Astrocyte (in vitro differentiated cells and primary cell): ENCODE data around the gene TRIO. TPM values are rescaled to one million over a fixed set of nuclear protein-coding genes. Genes with fewer than 3 reads are reported as not detected.

ENCODE experiments used
- DNase-seq: peaks from one replicate; pipeline ENCODE4 v3.0.0-alpha.2; 2010; ENCODE audit warnings: low read depth
- FAIRE-seq: peaks from 2 replicates; lab custom pipeline; 2011; peaks lifted over from hg19 to GRCh38; lab: Jason Lieb, UNC
- H2AFZ ChIP-seq: 2 replicates; pipeline ENCODE4 v1.6.0; 2012; ENCODE audit warnings: low read depth, low read length, inconsistent platforms
- H3K27ac ChIP-seq: 2 replicates; pipeline ENCODE4 v1.5.1; 2011; ENCODE audit warnings: low read depth, low read length, inconsistent platforms
- H3K27me3 ChIP-seq: 2 replicates; pipeline ENCODE4 v1.6.0; 2011; ENCODE audit warnings: low read length, inconsistent platforms; ENCODE audit not compliant: insufficient read depth
- H3K36me3 ChIP-seq: 2 replicates; pipeline ENCODE4 v1.5.1; 2011; ENCODE audit warnings: low read length, inconsistent platforms; ENCODE audit not compliant: insufficient read depth
- H3K4me1 ChIP-seq: 2 replicates; pipeline ENCODE4 v1.5.1; 2011; ENCODE audit warnings: low read length, inconsistent platforms; ENCODE audit not compliant: insufficient read depth
- H3K4me2 ChIP-seq: 2 replicates; pipeline ENCODE4 v1.6.0; 2012; ENCODE audit warnings: low read length, inconsistent platforms
- H3K4me3 ChIP-seq: 2 replicates; pipeline ENCODE4 v1.5.1; 2011; ENCODE audit warnings: low read depth, mild to moderate bottlenecking, low read length, inconsistent platforms; ENCODE audit not compliant: insufficient read depth
- H3K79me2 ChIP-seq: 2 replicates; pipeline ENCODE4 v1.6.0; 2012; ENCODE audit warnings: mild to moderate bottlenecking, low read length, inconsistent platforms; ENCODE audit not compliant: insufficient read depth
- H3K9ac ChIP-seq: 2 replicates; pipeline ENCODE4 v1.6.0; 2012; ENCODE audit warnings: mild to moderate bottlenecking, low read length, inconsistent platforms
- H3K9me3 ChIP-seq: 2 replicates; pipeline ENCODE4 v1.5.1; 2012; ENCODE audit warnings: low read depth, mild to moderate bottlenecking, low read length, inconsistent platforms; ENCODE audit not compliant: insufficient read depth
- H4K20me1 ChIP-seq: 2 replicates; pipeline ENCODE4 v1.6.0; 2012; ENCODE audit warnings: low read length, inconsistent platforms; ENCODE audit not compliant: insufficient read depth
- H3K27ac Mint-ChIP-seq: one replicate; pipeline ENCODE4 v1.8.0; 2021; ENCODE audit warnings: mild to moderate bottlenecking, mixed read lengths; ENCODE audit not compliant: unreplicated experiment
- H3K27me3 Mint-ChIP-seq: one replicate; pipeline ENCODE4 v1.8.0; 2021; ENCODE audit warnings: low read depth, mixed read lengths; ENCODE audit not compliant: unreplicated experiment
- H3K36me3 Mint-ChIP-seq: one replicate; pipeline ENCODE4 v1.8.0; 2021; ENCODE audit warnings: low read depth, mixed read lengths; ENCODE audit not compliant: unreplicated experiment
- H3K4me1 Mint-ChIP-seq: one replicate; pipeline ENCODE4 v1.8.0; 2021; ENCODE audit warnings: low read depth, mixed read lengths; ENCODE audit not compliant: unreplicated experiment
- H3K4me3 Mint-ChIP-seq: one replicate; pipeline ENCODE4 v1.8.0; 2021; ENCODE audit warnings: mild to moderate bottlenecking, moderate library complexity, mixed read lengths; ENCODE audit not compliant: unreplicated experiment
- H3K9me3 Mint-ChIP-seq: one replicate; pipeline ENCODE4 v1.8.0; 2021; ENCODE audit warnings: mild to moderate bottlenecking, mixed read lengths; ENCODE audit not compliant: unreplicated experiment
- CTCF ChIP-seq: IDR thresholded peaks from 2 replicates; pipeline ENCODE4 v1.5.1; 2011; ENCODE audit warnings: low read depth, mild to moderate bottlenecking, inconsistent platforms, low read length, moderate library complexity; ENCODE audit not compliant: insufficient read depth
- EZH2 ChIP-seq: IDR thresholded peaks from 2 replicates; pipeline ENCODE4 v1.6.1; 2012; ENCODE audit warnings: mild to moderate bottlenecking, low read length, inconsistent platforms; ENCODE audit not compliant: insufficient read depth
- total RNA-seq: library from RNA; stranded (reverse); gene quantifications from 2 replicates; pipeline ENCODE4 v1.2.1, GENCODE V29; 2021

TRIO gene
- total RNA-seq, 1 donor from 2014 or later, result 347 TPM

GRCh38 chr5:14342306-14342705, 199.2 kb downstream of the TRIO start:
- peak overlapping the region; percentile 80 for H3K27ac Mint-ChIP-seq
- TF ChIP-seq CTCF, result no peak
- no peak for TF ChIP-seq EZH2
- Histone ChIP-seq H3K4me1 (peaks cover 26% of the 10 kb centered on the region), H3K9me3 (no peaks in the 10 kb centered on the region), H3K4me2 (no peak overlapping the region), H3K27ac (no peak overlapping the region), H3K36me3 (peaks cover 60% of the 10 kb centered on the region), H2AFZ (no peak overlapping the region), H3K9ac (peak overlapping the region; percentile 1), H4K20me1 (peaks cover 85% of the 10 kb centered on the region), H3K4me3 (no peak overlapping the region), H3K27me3 (no peaks in the 10 kb centered on the region), H3K79me2 (peaks cover 94% of the 10 kb centered on the region)
- no peak for FAIRE-seq
- DNase-seq, result no peak
- H3K36me3 Mint-ChIP-seq, result peaks cover 34% of the 10 kb centered on the region
- no peaks in the 10 kb centered on the region for H3K27me3 Mint-ChIP-seq
- no peak overlapping the region for H3K4me3 Mint-ChIP-seq
- H3K9me3 Mint-ChIP-seq, result no peaks in the 10 kb centered on the region
- H3K4me1 Mint-ChIP-seq, result peaks cover 47% of the 10 kb centered on the region

- no peak overlapping the region for H3K4me3 ChIP-seq
- no peak overlapping the region for H3K9ac ChIP-seq
- no peak overlapping the region for H3K27ac ChIP-seq
- H3K4me1 ChIP-seq, result peaks cover 23% of the 10 kb centered on the region
- no peak overlapping the region for H3K4me2 ChIP-seq
- no peak overlapping the region for H3K4me3 Mint-ChIP-seq
- TF ChIP-seq CTCF (no peak), EZH2 (no peak)
- H2AFZ ChIP-seq, result no peak overlapping the region
- FAIRE-seq, result no peak
- H3K27me3 ChIP-seq, result no peaks in the 10 kb centered on the region
- H3K9me3 ChIP-seq, result no peaks in the 10 kb centered on the region
- no peak for DNase-seq
- H4K20me1 ChIP-seq, result peaks cover 85% of the 10 kb centered on the region
- H3K36me3 Mint-ChIP-seq, result peaks cover 33% of the 10 kb centered on the region
- H3K79me2 ChIP-seq, result peaks cover 94% of the 10 kb centered on the region
- peaks cover 58% of the 10 kb centered on the region for H3K36me3 ChIP-seq
- peaks cover 37% of the 10 kb centered on the region for H3K4me1 Mint-ChIP-seq
- H3K27ac Mint-ChIP-seq, result no peak overlapping the region
- H3K27me3 Mint-ChIP-seq, result no peaks in the 10 kb centered on the region
- no peaks in the 10 kb centered on the region for H3K9me3 Mint-ChIP-seq
Observed at GRCh38 chr5:14343376-14343775, 200.2 kb downstream of the TRIO start.

- peaks cover 30% of the 10 kb centered on the region for H3K4me1 Mint-ChIP-seq
- peaks cover 66% of the 10 kb centered on the region for H3K36me3 ChIP-seq
- peaks cover 88% of the 10 kb centered on the region for H4K20me1 ChIP-seq
Observed at GRCh38 chr5:14347522-14347921, 204.4 kb downstream of the TRIO start.

More at GRCh38 chr5:14347522-14347921, 204.4 kb downstream of the TRIO start:
- no peak overlapping the region for H3K4me2 ChIP-seq
- Mint-ChIP-seq H3K4me3 (no peak overlapping the region), H3K36me3 (peaks cover 22% of the 10 kb centered on the region), H3K27me3 (no peaks in the 10 kb centered on the region), H3K9me3 (no peaks in the 10 kb centered on the region), H3K27ac (no peak overlapping the region)
- H3K4me3 ChIP-seq, result no peak overlapping the region
- no peak overlapping the region for H3K9ac ChIP-seq
- FAIRE-seq (no peak), DNase-seq (no peak)
- peaks cover 95% of the 10 kb centered on the region for H3K79me2 ChIP-seq
- H2AFZ ChIP-seq, result no peak overlapping the region
- TF ChIP-seq CTCF, result no peak
- TF ChIP-seq EZH2, result no peak
- H3K4me1 ChIP-seq, result peaks cover 1% of the 10 kb centered on the region
- H3K9me3 ChIP-seq, result no peaks in the 10 kb centered on the region
- no peak overlapping the region for H3K27ac ChIP-seq
- no peaks in the 10 kb centered on the region for H3K27me3 ChIP-seq
